HFF-Myc (cell line): ENCODE measurements around the gene PDZD8.
"Not testable (repeated sequence)": the region's sequence is repeated elsewhere in the genome, so short reads cannot be mapped to it uniquely, and the experiment has no call there.

Experiments used
- DNase-seq: peaks from one replicate; pipeline ENCODE4 v3.0.0-alpha.2; 2011; ENCODE audit warnings: low read depth; ENCODE audit errors: extremely low read depth
- H3K4me3 ChIP-seq: replicated peaks from 2 replicates; pipeline ENCODE4 v1.5.1; 2011; ENCODE audit warnings: low read depth, mild to moderate bottlenecking, control low read depth, low read length
- TF ChIP-seq, protein P1 (sequence below): IDR thresholded peaks from 2 replicates; pipeline ENCODE4 v1.5.1; 2012; ENCODE audit warnings: mild to moderate bottlenecking, low read depth, low read length, control low read depth; ENCODE audit errors: missing control alignments

PDZD8 gene

DNA sequence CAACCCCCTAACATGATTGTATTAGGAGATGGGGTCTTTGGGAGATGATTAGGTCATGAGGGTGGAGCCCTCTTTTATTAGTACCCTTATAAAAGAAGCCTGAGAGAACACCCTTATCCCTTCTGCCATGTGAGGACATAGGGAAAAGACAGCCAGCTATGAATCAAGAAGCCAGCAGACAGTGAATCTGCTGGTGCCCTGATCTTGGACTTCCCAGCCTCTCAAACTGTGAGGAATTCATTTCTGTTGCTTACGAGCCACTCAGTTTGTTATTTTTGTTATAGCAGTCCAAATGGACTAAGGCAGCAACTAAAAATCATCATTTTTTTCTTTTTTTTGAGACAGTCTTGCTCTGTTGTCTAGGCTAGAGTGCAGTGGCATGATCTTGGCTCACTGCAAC lies 74.6 kb downstream of the PDZD8 start:
- TF ChIP-seq, protein P1, sequence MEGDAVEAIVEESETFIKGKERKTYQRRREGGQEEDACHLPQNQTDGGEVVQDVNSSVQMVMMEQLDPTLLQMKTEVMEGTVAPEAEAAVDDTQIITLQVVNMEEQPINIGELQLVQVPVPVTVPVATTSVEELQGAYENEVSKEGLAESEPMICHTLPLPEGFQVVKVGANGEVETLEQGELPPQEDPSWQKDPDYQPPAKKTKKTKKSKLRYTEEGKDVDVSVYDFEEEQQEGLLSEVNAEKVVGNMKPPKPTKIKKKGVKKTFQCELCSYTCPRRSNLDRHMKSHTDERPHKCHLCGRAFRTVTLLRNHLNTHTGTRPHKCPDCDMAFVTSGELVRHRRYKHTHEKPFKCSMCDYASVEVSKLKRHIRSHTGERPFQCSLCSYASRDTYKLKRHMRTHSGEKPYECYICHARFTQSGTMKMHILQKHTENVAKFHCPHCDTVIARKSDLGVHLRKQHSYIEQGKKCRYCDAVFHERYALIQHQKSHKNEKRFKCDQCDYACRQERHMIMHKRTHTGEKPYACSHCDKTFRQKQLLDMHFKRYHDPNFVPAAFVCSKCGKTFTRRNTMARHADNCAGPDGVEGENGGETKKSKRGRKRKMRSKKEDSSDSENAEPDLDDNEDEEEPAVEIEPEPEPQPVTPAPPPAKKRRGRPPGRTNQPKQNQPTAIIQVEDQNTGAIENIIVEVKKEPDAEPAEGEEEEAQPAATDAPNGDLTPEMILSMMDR = no peak
- DNase-seq = no peak
- H3K4me3 ChIP-seq = no peak overlapping the region

GRCh38 chr10:117299435-117299834 lies 75.8 kb downstream of the PDZD8 start:
- no peak for DNase-seq
- TF ChIP-seq, protein P1 = no peak
- H3K4me3 ChIP-seq = no peak overlapping the region

GRCh38 chr10:117298219-117298618 lies 77.0 kb downstream of the PDZD8 start:
- H3K4me3 ChIP-seq = no peak overlapping the region
- DNase-seq = no peak
- TF ChIP-seq, protein P1 = no peak

DNA sequence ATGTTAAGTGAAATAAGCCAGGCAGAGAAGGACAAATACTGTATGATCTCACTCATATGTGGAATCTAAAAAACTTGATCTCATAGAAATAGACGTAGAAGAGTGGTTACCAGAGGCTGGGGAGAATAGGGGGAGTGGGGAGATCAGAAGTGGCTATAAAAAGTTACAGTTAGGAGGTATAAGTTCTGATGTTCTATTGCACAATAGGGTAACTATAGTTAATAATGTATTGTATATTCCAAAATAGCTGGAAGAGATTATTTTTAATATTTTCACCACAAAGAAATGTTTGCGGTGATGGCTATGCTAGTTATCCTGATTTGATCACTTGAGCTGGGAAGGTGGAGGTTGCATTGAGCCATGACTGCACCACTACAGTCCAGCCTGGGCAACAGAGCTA lies 80.5 kb downstream of the PDZD8 start:
- TF ChIP-seq, protein P1 = no peak
- H3K4me3 ChIP-seq = no peak overlapping the region
- no peak for DNase-seq

GRCh38 chr10:117294039-117294645 lies 81.1 kb downstream of the PDZD8 start:
- TF ChIP-seq, protein P1 = no peak
- no peak for DNase-seq
- no peak overlapping the region for H3K4me3 ChIP-seq

GRCh38 chr10:117290872-117291271 lies 84.4 kb downstream of the PDZD8 start:
- DNase-seq, H3K4me3 ChIP-seq: not testable (repeated sequence)

DNA sequence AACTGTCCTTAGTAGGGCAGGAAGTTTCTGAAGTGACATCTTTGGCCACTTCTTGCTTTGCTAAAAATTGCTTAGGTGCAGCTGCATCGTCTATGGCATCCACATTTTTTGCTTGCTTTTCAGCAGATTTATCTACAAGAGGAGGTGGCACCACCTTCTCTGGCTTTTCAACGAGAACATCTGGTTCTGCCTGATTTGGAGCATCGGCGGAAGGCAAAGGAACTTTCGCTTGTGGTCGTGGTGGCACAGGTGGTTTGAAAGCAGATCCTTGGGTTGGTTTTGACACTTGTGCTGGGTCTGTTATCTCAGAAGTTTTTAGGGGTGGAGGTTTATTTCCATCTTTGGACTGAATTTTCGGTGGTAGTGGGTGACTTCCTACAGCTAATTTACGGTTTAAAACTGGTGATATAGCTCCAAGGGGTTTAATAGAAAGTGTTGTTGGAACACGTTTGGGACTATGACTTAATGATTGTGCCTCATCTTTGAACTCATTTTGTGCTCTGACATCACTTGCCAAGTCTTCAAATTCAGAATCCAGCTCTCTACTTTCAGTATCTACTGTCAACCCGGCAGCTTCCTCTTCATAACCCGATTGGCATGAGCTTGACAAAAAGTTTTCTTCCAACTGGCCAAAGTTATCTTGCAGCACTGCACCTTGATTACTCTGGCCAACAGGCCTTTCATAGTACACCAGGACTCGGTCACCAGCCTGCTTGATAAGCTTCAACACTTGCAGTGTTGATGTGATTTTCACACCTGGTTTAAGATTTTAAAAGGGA lies 90.3 kb downstream of the PDZD8 start:
- TF ChIP-seq, protein P1 = no peak
- H3K4me3 ChIP-seq = no peak overlapping the region
- no peak for DNase-seq
